GM23338 (cell line): ENCODE measurements around the gene KLRG1. TPM values are rescaled to one million over a fixed set of nuclear protein-coding genes. Genes with fewer than 3 reads are reported as not detected.

Source experiments
- polyA plus RNA-seq: library from polyadenylated mRNA; unstranded; fragments of >200 nt; fragmentation: Nextera tagmentation; extraction: Ambion mirVana; gene quantifications from 2 replicates; pipeline ENCODE4 v1.2.1, GENCODE V29; 2016
- total RNA-seq: library from RNA; depleted of rRNA; stranded (reverse); fragments of >200 nt; shearing (Covaris generic); gene quantifications from 2 replicates; pipeline ENCODE4 v1.2.3, GENCODE V29; 2014; rRNA removed

The KLRG1 gene
- total and polyA plus RNA-seq, 2 experiments from 2014 or later, result 5.1 to 7.9 TPM

Other genes with a start within 250 kb of the KLRG1 start
- 6.0 and 7.5 TPM in 2 replicates for gene A2ML1, start 166.9 kb upstream of the KLRG1 start, total RNA-seq
- 3.8 and 4.2 TPM in 2 replicates for gene A2ML1, start 166.9 kb upstream of the KLRG1 start, polyA plus RNA-seq
- 1,003 and 1,069 TPM in 2 replicates for gene PHC1, start 75.0 kb upstream of the KLRG1 start, total RNA-seq
- 252 and 303 TPM in 2 replicates for gene PHC1, start 75.0 kb upstream of the KLRG1 start, polyA plus RNA-seq
- 66.8 and 103 TPM in 2 replicates for gene M6PR, start 39.9 kb upstream of the KLRG1 start, total RNA-seq
- 147 and 159 TPM in 2 replicates for gene M6PR, start 39.9 kb upstream of the KLRG1 start, polyA plus RNA-seq
- not detected in 2 replicates for gene A2M, start 126.4 kb downstream of the KLRG1 start, total RNA-seq
- 0.92 and 1.3 TPM in 2 replicates for gene A2M, start 126.4 kb downstream of the KLRG1 start, polyA plus RNA-seq
- gene PZP, start 218.8 kb downstream of the KLRG1 start, total RNA-seq, result 0.43 TPM in 1 of 2 replicates, not detected in the other
- 0.33 and 0.92 TPM in 2 replicates for gene PZP, start 218.8 kb downstream of the KLRG1 start, polyA plus RNA-seq